Measurements from ENCODE around the gene NTM.
"Not testable (repeated sequence)": the region's sequence is repeated elsewhere in the genome, so short reads cannot be mapped to it uniquely, and the experiment has no call there.

Gene NTM

GRCh38 chr11:131370090-131370751 lies at the start of gene NTM:
Gene NTM, plus strand, starts transcription at chr11:131370615.
- DNase-seq = no peak

- no peak for DNase-seq
Measured at GRCh38 chr11:131324921-131325570, 45.4 kb upstream of the NTM start.

GRCh38 chr11:131326829-131327228 lies 43.6 kb upstream of the NTM start:
- no peak for DNase-seq

- DNase-seq = no peak
Measured at GRCh38 chr11:131327421-131327820, 43.0 kb upstream of the NTM start.

GRCh38 chr11:131328843-131329242 lies 41.6 kb upstream of the NTM start:
- DNase-seq = no peak

GRCh38 chr11:131331010-131331409 lies 39.4 kb upstream of the NTM start:
- DNase-seq = no peak

GRCh38 chr11:131331546-131331945 lies 38.9 kb upstream of the NTM start:
- no peak for DNase-seq

- DNase-seq = no peak
Measured at GRCh38 chr11:131334601-131335000, 35.8 kb upstream of the NTM start.

- not testable (repeated sequence) for DNase-seq
Measured at GRCh38 chr11:131341900-131342299, 28.5 kb upstream of the NTM start.

GRCh38 chr11:131342442-131342841 lies 28.0 kb upstream of the NTM start:
- not testable (repeated sequence) for DNase-seq

- DNase-seq = no peak
Measured at GRCh38 chr11:131345406-131345805, 25.0 kb upstream of the NTM start.

GRCh38 chr11:131349368-131350086 lies 20.9 kb upstream of the NTM start:
- DNase-seq = no peak

GRCh38 chr11:131350872-131351271 lies 19.5 kb upstream of the NTM start:
- DNase-seq = no peak

- DNase-seq = no peak
Measured at GRCh38 chr11:131351848-131352247, 18.6 kb upstream of the NTM start.

- no peak for DNase-seq
Measured at GRCh38 chr11:131353766-131354165, 16.6 kb upstream of the NTM start.

GRCh38 chr11:131354251-131354701 lies 16.1 kb upstream of the NTM start:
- DNase-seq = no peak

GRCh38 chr11:131356206-131356605 lies 14.2 kb upstream of the NTM start:
- no peak for DNase-seq

GRCh38 chr11:131365329-131365930 lies 5.0 kb upstream of the NTM start:
- no peak for DNase-seq

- no peak for DNase-seq
Measured at GRCh38 chr11:131370901-131371790, 731 bp downstream of the NTM start.

- DNase-seq = no peak
Measured at GRCh38 chr11:131371791-131372104, 1.3 kb downstream of the NTM start.

GRCh38 chr11:131372234-131372962 lies 2.0 kb downstream of the NTM start:
- no peak for DNase-seq
